GM13976 (cell line): ENCODE data around the gene CCER1.

ENCODE experiments used
- DNase-seq: peaks from one replicate; pipeline ENCODE4 v3.0.0; 2012; ENCODE audit warnings: low spot score
- in situ Hi-C: fragments of 300-500 bp; cut with MboI; formaldehyde crosslinking; loops from one replicate; pipeline ENCODE4 v1.12.0; 2022; ENCODE audit warnings: low sequenced_read_pairs, mixed read lengths, inconsistent platforms; ENCODE audit not compliant: unreplicated experiment
- TF ChIP-seq, protein P1 (sequence below): IDR thresholded peaks from 2 replicates; pipeline ENCODE4 v1.5.1; 2012; ENCODE audit warnings: borderline replicate concordance, mild to moderate bottlenecking; ENCODE audit not compliant: insufficient read depth; ENCODE audit errors: extremely low read depth, missing control alignments, control extremely low read depth

Gene CCER1

DNA sequence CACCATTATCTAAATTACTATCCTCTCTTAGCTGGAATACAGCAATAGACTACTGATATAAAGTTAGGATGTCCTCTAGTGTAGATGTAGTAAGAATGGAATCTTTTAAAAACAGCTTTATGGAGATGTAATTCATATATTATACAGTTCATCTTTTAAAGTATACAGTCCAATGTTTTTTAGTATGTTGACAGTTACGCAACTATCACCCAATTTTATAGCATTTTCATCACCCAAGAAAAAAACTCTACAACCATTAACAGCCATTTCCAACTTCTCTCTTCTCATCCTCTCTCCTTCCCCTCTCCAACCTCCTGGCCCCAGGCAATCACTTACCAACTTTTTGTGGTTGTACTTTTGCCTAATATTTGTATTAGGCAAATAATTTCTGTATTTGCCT is 27.2 kb upstream of the CCER1 start:
- TF ChIP-seq, protein P1, sequence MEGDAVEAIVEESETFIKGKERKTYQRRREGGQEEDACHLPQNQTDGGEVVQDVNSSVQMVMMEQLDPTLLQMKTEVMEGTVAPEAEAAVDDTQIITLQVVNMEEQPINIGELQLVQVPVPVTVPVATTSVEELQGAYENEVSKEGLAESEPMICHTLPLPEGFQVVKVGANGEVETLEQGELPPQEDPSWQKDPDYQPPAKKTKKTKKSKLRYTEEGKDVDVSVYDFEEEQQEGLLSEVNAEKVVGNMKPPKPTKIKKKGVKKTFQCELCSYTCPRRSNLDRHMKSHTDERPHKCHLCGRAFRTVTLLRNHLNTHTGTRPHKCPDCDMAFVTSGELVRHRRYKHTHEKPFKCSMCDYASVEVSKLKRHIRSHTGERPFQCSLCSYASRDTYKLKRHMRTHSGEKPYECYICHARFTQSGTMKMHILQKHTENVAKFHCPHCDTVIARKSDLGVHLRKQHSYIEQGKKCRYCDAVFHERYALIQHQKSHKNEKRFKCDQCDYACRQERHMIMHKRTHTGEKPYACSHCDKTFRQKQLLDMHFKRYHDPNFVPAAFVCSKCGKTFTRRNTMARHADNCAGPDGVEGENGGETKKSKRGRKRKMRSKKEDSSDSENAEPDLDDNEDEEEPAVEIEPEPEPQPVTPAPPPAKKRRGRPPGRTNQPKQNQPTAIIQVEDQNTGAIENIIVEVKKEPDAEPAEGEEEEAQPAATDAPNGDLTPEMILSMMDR: no peak
- DNase-seq: no peak
- in situ Hi-C loops: loop anchor here (10.0 kb wide), 1 partner anchor 123 kb away; no protein-coding TSS in a partner anchor

DNA sequence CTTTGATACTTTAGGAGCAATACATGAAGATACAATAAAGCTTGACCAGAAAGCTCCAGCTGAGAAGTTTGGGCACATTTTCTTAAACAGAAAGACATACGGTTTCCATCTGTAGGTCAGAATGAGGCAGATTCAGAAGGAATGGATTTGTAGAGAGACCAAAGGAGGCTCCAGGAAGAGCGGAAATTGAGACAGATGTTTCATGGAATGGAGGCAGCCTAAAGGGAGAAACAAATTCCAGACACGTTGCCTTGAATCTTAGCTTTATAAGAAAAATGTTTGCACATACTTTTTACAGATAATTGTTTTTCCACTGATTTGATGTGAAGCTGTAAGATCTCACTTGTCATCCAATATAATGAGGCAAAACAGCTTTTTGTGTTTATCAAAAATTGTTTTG is 25.0 kb upstream of the CCER1 start:
- DNase-seq: no peak
- TF ChIP-seq, protein P1: no peak
- in situ Hi-C loops: loop anchor here (10.0 kb wide), 1 partner anchor 125 kb away; no protein-coding TSS in a partner anchor

DNA sequence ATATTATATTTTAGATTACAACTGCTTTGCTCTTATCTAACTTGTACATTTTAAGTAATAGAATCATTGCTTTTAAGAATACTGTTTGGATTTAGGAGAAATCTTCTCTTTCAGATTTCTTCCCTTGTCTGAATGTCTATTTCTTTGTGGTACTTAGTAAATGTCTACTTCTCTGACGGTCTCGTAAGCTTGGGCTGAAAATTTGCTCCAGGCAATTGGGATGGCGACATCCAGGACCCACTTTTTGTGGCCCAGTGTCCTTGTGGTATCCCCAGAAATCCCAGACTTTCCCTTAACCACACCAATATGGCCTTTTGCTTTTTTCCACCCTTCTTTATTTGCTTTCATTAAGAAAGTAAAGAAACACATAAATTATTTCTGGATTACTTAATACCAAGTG is 24.0 kb upstream of the CCER1 start:
- in situ Hi-C loops: no loop called here
- TF ChIP-seq, protein P1: no peak
- DNase-seq: no peak

DNA sequence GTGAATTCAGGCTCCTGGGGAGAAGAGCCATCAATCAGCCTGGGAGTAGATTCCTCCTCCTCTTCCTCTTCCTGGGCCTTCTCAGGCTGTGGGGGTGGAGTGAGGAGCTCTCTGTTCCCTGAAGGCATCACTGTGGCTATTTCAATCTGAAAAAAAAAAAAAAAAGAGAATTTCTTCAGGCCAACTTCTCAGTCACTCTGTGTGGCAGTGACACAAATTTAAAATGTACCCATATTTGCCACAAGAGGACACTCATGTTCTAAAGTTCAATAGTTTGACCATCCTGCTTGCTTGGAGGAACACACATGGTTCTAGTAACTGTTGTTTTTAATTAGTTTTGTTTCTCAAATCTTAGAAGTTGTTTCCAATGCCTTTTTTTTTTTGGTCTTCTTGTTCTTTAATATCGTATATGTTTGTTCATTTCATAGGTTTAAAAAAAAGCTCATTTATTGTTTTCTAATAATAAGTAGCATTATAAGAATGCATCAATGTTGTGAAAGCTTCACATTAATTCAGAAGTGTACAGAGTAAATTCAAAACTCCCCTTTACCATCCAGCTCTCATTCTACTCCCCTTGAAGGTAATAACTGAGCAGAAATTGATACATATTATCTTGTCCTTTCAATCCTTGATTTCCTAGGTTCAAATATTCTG is 23.3 kb upstream of the CCER1 start:
- peak; percentile 12 for DNase-seq
- TF ChIP-seq, protein P1: peak; percentile 60
- in situ Hi-C loops: no loop called here

DNA sequence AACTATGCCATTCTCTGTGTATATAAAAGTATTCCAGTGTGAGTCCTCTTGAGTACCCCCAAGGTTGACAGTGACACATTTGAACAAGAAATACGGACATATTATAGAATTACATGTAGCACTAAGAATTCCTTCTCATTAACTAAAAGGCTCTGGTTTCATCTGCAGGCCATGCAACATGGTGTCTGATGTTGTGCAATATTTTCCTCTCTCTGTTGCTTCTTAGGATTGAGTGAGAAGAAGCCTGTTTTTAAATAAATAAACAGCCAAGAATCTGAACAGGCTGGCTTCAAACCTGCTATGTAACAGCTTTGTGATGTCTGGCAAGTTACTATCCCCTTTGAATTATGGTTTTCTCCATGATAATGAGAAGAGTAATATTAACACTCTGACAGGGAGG is 22.2 kb upstream of the CCER1 start:
- in situ Hi-C loops: no loop called here
- TF ChIP-seq, protein P1: no peak
- no peak for DNase-seq

DNA sequence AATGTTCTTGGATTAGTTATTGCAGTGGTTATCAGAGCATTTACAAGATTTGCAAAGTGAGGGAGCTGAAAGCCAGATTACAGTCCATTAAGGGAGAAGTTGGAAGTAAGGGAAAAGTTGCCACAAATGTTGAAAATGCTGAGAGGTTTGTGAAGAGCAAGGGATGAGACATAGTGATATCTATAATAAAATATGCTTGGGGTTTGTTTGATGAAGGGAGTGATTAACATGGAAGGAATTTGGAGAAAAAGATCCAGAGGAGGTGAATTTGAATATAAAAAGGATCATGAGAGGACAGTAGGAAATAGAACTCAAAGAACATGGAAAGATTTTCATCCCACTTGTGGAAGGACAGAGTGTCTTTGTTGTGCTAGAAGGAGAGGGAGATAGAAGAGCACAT is 19.3 kb upstream of the CCER1 start:
- in situ Hi-C loops: loop anchor here (25.0 kb wide), 1 partner anchor 338 kb away; no protein-coding TSS in a partner anchor
- DNase-seq: no peak
- TF ChIP-seq, protein P1: no peak
